HCT116 (cell line): ENCODE data around the gene CAGE1. TPM values are rescaled to one million over a fixed set of nuclear protein-coding genes. Genes with fewer than 3 reads are reported as not detected.

Experiments used
- ATAC-seq: fragments of 200-7000 bp; cut with Tn5 transposase; 2 replicates; pipeline ENCODE4 v1.9.1; 2020; ENCODE audit warnings: mild to moderate bottlenecking, moderate library complexity
- BruUV-seq: library from RNA; stranded (reverse); fragments of 400-500 nt; replicated peaks from 2 replicates; lab custom pipeline; 2021; lab: Mats Ljungman, UMichigan
- CTCF ChIA-PET: fragments of 300-600 bp; sonication (Branson Sonifier 250); formaldehyde crosslinking; loops from one replicate; lab custom pipeline; 2021; ENCODE audit warnings: antibody characterized with exemption; lab: Charles Lee
- POLR2A ChIA-PET: fragments of 300-600, 350-600 bp; sonication (Branson Sonifier 250); formaldehyde crosslinking; loops from one replicate; lab custom pipeline; 2021; ENCODE audit warnings: antibody characterized with exemption; lab: Charles Lee
- RAD21 ChIA-PET, 2 experiments: fragments of 300-600 bp; sonication (Branson Sonifier 250); formaldehyde crosslinking; loops; one replicate each; lab custom pipeline; 2023; ENCODE audit warnings: low total read pairs in 2 of 2; ENCODE audit not compliant: uncharacterized antibody in 2 of 2, unreplicated experiment in 2 of 2, low non-redundant PET in 1 of 2; lab: Charles Lee
- DNase-seq: peaks from one replicate; pipeline ENCODE4 v3.0.0-alpha.2; 2010; ENCODE audit warnings: low read depth, low spot score
- H2AFZ ChIP-seq: fragments of 200-600 bp; shearing (Covaris generic), sonication (generic); 2 replicates; pipeline ENCODE4 v1.6.1; 2017; ENCODE audit warnings: low read depth, mixed run types, mixed read lengths, antibody characterized with exemption, low read length; ENCODE audit not compliant: poor library complexity, severe bottlenecking
- H3K27ac ChIP-seq: 2 replicates; pipeline ENCODE4 v1.5.1; 2012; ENCODE audit warnings: low read depth, low read length
- H3K27me3 ChIP-seq: fragments of 200-600 bp; sonication (generic); 2 replicates; pipeline ENCODE4 v1.6.1; 2016; ENCODE audit warnings: mixed run types, low read length, mixed read lengths; ENCODE audit not compliant: insufficient read depth
- H3K36me3 ChIP-seq, 2 experiments: fragments of 200-500 bp in 1 of 2; fragments of 200-600 bp in 1 of 2; sonication (Bioruptor generic) in 1 of 2; sonication (generic) in 1 of 2; 2 replicates each; pipeline versions ENCODE4 v1.5.1 to v1.6.1; 2014 to 2016; ENCODE audit warnings: low read length in 2 of 2, inconsistent platforms in 1 of 2, mixed read lengths in 1 of 2, mixed run types in 1 of 2; ENCODE audit not compliant: insufficient read depth in 2 of 2, control insufficient read depth in 1 of 2
- H3K4me1 ChIP-seq, 2 experiments: fragments of 200-600 bp in 1 of 2; sonication (generic) in 1 of 2; 2 replicates each; pipeline versions ENCODE4 v1.5.1 to v1.6.1; 2012 to 2017; ENCODE audit warnings: low read length in 2 of 2, inconsistent platforms in 1 of 2, mild to moderate bottlenecking in 1 of 2, mixed read lengths in 1 of 2, mixed run types in 1 of 2, moderate library complexity in 1 of 2; ENCODE audit not compliant: insufficient read depth in 2 of 2, control insufficient read depth in 1 of 2
- H3K4me2 ChIP-seq: fragments of 200-600 bp; sonication (generic); 2 replicates; pipeline ENCODE4 v1.6.1; 2017; ENCODE audit warnings: mixed run types, low read length, mixed read lengths
- H3K4me3 ChIP-seq, 2 experiments: fragments of 200-600 bp in 1 of 2; sonication (generic) in 1 of 2; replicated peaks in 1 of 2; 2 replicates each; pipeline ENCODE4 v1.5.1; 2011 to 2016; ENCODE audit warnings: low read length in 2 of 2, control low read depth in 1 of 2, low read depth in 1 of 2, mild to moderate bottlenecking in 1 of 2, mixed read lengths in 1 of 2, mixed run types in 1 of 2
- H3K79me2 ChIP-seq: fragments of 200-600 bp; sonication (generic); 2 replicates; pipeline ENCODE4 v1.6.1; 2017; ENCODE audit warnings: mild to moderate bottlenecking, mixed run types, low read length, moderate library complexity, mixed read lengths; ENCODE audit not compliant: insufficient read depth
- H3K9ac ChIP-seq: fragments of 200-600 bp; sonication (generic); 2 replicates; pipeline ENCODE4 v1.6.1; 2016; ENCODE audit warnings: low read length, mixed read lengths
- H3K9me2 ChIP-seq: fragments of 200-600 bp; sonication (generic), shearing (Covaris generic); 2 replicates; pipeline ENCODE4 v1.6.1; 2017; ENCODE audit warnings: mixed run types, mild to moderate bottlenecking, moderate library complexity; ENCODE audit not compliant: insufficient read depth
- H3K9me3 ChIP-seq, 2 experiments: fragments of 200-500 bp in 1 of 2; fragments of 200-600 bp in 1 of 2; sonication (Bioruptor generic) in 1 of 2; sonication (generic) in 1 of 2; 2 replicates each; pipeline ENCODE4 v1.6.1; 2014 to 2017; ENCODE audit warnings: low read length in 2 of 2, mixed read lengths in 2 of 2, inconsistent platforms in 1 of 2, low read depth in 1 of 2, mild to moderate bottlenecking in 1 of 2, mixed run types in 1 of 2, moderate library complexity in 1 of 2; ENCODE audit not compliant: control insufficient read depth in 1 of 2, insufficient read depth in 1 of 2
- H4K20me1 ChIP-seq: fragments of 200-600 bp; sonication (generic), shearing (Covaris generic); 2 replicates; pipeline ENCODE4 v1.6.1; 2017; ENCODE audit warnings: mixed run types, mild to moderate bottlenecking, moderate library complexity; ENCODE audit not compliant: insufficient read depth
- CBX3 ChIP-seq: IDR thresholded peaks from 2 replicates; pipeline ENCODE4 v1.6.1; 2012; ENCODE audit warnings: low read depth
- CEBPB ChIP-seq: IDR thresholded peaks from 2 replicates; pipeline ENCODE4 v1.6.1; 2012; ENCODE audit warnings: low read depth
- EGR1 ChIP-seq: IDR thresholded peaks from 2 replicates; pipeline ENCODE4 v1.6.1; 2012; ENCODE audit warnings: low read depth
- ELF1 ChIP-seq: IDR thresholded peaks from 2 replicates; pipeline ENCODE4 v1.6.1; 2012; ENCODE audit warnings: low read depth, borderline replicate concordance
- EZH2 ChIP-seq: fragments of 200-600 bp; sonication (generic); IDR thresholded peaks from 2 replicates; pipeline ENCODE4 v1.6.1; 2017; ENCODE audit warnings: antibody characterized with exemption, mixed run types
- EZH2phosphoT487 ChIP-seq: fragments of 200-600 bp; IDR thresholded peaks from 2 replicates; pipeline ENCODE4 v1.6.1; 2018; ENCODE audit warnings: antibody characterized with exemption, borderline replicate concordance
- FOSL1 ChIP-seq: IDR thresholded peaks from 2 replicates; pipeline ENCODE4 v1.6.1; 2012; ENCODE audit warnings: low read depth
- POLR2A ChIP-seq: IDR thresholded peaks from 2 replicates; pipeline ENCODE4 v1.7.0; 2011; ENCODE audit warnings: borderline replicate concordance; ENCODE audit not compliant: insufficient read depth, insufficient read length; ENCODE audit errors: extremely low read depth
- POLR2AphosphoS5 ChIP-seq: IDR thresholded peaks from 2 replicates; pipeline ENCODE4 v1.6.1; 2011; ENCODE audit warnings: mild to moderate bottlenecking, low read depth, low read length, moderate library complexity
- RAD21 ChIP-seq: IDR thresholded peaks from 2 replicates; pipeline ENCODE4 v1.6.1; 2012; ENCODE audit warnings: low read depth, mild to moderate bottlenecking
- SIN3A ChIP-seq: IDR thresholded peaks from 2 replicates; pipeline ENCODE4 v1.6.1; 2012; ENCODE audit warnings: low read depth
- SP1 ChIP-seq: IDR thresholded peaks from 2 replicates; pipeline ENCODE4 v1.6.1; 2012; ENCODE audit warnings: low read depth
- YY1 ChIP-seq: IDR thresholded peaks from 2 replicates; pipeline ENCODE4 v1.6.1; 2011; ENCODE audit warnings: low read length, low read depth, moderate library complexity, mild to moderate bottlenecking; ENCODE audit not compliant: insufficient replicate concordance; ENCODE audit errors: extremely low read depth
- ZNF274 ChIP-seq: fragments of 200-500 bp; sonication (Bioruptor generic); IDR thresholded peaks from 2 replicates; pipeline ENCODE4 v1.6.1; 2014; ENCODE audit warnings: mild to moderate bottlenecking, low read depth, low read length, inconsistent platforms
- intact Hi-C: fragments of 100-400 bp; cut with micrococcal nuclease; formaldehyde crosslinking; loops from 2 replicates; pipeline ENCODE4 v1.10.0; 2022
- total RNA-seq: library from RNA; stranded (reverse); gene quantifications from one replicate; pipeline ENCODE4 v1.2.1, GENCODE V29; 2021; ENCODE audit not compliant: unreplicated experiment
- TF ChIP-seq, protein P1 (sequence below), 3 experiments: fragments of 200-600 bp in 1 of 3; sonication (generic) in 1 of 3; IDR thresholded peaks in 2 of 3; conservative IDR thresholded peaks in 1 of 3; 2 replicates each; pipeline ENCODE4 v1.5.1; 2012 to 2017; ENCODE audit warnings: low read depth in 2 of 3, low read length in 2 of 3, antibody characterized with exemption in 1 of 3, borderline replicate concordance in 1 of 3, control low read depth in 1 of 3, mild to moderate bottlenecking in 1 of 3, mixed read lengths in 1 of 3, mixed run types in 1 of 3, moderate library complexity in 1 of 3; ENCODE audit not compliant: insufficient read depth in 1 of 3
- TF ChIP-seq, protein P2 (sequence below): IDR thresholded peaks from 2 replicates; pipeline ENCODE4 v1.6.1; 2012; ENCODE audit warnings: low read depth
- TF ChIP-seq, protein P3 (sequence below): IDR thresholded peaks from 2 replicates; pipeline ENCODE4 v1.6.1; 2012
- TF ChIP-seq, protein P4 (sequence below): IDR thresholded peaks from 2 replicates; pipeline ENCODE4 v1.6.1; 2012

The CAGE1 gene
- total RNA-seq, 1 experiment from 2014 or later, result 0.20 TPM

DNA sequence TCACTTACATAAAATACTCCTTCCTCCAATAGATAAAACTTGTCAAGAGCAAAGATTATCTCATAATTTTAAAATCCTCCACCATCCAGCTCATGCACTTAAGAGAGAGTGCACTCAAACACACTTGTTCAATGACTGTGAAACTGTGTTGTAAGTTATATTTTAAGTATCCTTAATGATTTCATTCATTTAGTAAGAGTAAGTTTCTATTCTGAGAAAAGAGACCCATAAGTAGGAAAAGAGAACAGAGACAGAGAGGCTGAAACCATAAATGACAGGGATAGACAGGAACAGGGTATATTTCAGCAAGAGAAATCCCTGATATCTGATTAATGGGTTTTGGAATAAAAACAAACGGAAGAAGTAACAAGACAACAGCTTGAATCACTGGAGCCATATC lies 84.7 kb downstream of the CAGE1 start:
- Histone ChIP-seq H3K27me3 (no peaks in the 10 kb centered on the region), H4K20me1 (no peaks in the 10 kb centered on the region; the same call in 1 of the 2 replicates), H3K79me2 (peaks cover 93% of the 10 kb centered on the region), H3K9me3 (no peaks in the 10 kb centered on the region), H3K36me3 (peaks cover 58 to 63% of the 10 kb centered on the region in 2 experiments), H3K9ac (no peak overlapping the region), H3K4me3 (no peak overlapping the region), H2AFZ (no peak overlapping the region), H3K4me1 (no peaks in the 10 kb centered on the region), H3K4me2 (no peak overlapping the region), H3K9me2 (no peaks in the 10 kb centered on the region), H3K27ac (no peak overlapping the region)
- ChIA-PET CTCF (no interaction called here), POLR2A (no interaction called here), RAD21 (no interaction called here)
- no peak for ATAC-seq
- no peak for TF ChIP-seq SP1
- TF ChIP-seq, protein P1, sequence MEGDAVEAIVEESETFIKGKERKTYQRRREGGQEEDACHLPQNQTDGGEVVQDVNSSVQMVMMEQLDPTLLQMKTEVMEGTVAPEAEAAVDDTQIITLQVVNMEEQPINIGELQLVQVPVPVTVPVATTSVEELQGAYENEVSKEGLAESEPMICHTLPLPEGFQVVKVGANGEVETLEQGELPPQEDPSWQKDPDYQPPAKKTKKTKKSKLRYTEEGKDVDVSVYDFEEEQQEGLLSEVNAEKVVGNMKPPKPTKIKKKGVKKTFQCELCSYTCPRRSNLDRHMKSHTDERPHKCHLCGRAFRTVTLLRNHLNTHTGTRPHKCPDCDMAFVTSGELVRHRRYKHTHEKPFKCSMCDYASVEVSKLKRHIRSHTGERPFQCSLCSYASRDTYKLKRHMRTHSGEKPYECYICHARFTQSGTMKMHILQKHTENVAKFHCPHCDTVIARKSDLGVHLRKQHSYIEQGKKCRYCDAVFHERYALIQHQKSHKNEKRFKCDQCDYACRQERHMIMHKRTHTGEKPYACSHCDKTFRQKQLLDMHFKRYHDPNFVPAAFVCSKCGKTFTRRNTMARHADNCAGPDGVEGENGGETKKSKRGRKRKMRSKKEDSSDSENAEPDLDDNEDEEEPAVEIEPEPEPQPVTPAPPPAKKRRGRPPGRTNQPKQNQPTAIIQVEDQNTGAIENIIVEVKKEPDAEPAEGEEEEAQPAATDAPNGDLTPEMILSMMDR (IDR thresholded peaks at IDR 0.05 in 2 of 3, conservative IDR thresholded peaks at IDR 0.05 in 1 of 3; ENCODE audit: borderline replicate concordance in 1 of 3, insufficient read depth in 1 of 3, low read depth in 2 of 3, low read length in 2 of 3), result no peak
- no peak for TF ChIP-seq SIN3A
- no peak for TF ChIP-seq ZNF274
- TF ChIP-seq FOSL1, result no peak
- no peak for TF ChIP-seq EZH2phosphoT487
- TF ChIP-seq RAD21, result no peak
- TF ChIP-seq, protein P2, sequence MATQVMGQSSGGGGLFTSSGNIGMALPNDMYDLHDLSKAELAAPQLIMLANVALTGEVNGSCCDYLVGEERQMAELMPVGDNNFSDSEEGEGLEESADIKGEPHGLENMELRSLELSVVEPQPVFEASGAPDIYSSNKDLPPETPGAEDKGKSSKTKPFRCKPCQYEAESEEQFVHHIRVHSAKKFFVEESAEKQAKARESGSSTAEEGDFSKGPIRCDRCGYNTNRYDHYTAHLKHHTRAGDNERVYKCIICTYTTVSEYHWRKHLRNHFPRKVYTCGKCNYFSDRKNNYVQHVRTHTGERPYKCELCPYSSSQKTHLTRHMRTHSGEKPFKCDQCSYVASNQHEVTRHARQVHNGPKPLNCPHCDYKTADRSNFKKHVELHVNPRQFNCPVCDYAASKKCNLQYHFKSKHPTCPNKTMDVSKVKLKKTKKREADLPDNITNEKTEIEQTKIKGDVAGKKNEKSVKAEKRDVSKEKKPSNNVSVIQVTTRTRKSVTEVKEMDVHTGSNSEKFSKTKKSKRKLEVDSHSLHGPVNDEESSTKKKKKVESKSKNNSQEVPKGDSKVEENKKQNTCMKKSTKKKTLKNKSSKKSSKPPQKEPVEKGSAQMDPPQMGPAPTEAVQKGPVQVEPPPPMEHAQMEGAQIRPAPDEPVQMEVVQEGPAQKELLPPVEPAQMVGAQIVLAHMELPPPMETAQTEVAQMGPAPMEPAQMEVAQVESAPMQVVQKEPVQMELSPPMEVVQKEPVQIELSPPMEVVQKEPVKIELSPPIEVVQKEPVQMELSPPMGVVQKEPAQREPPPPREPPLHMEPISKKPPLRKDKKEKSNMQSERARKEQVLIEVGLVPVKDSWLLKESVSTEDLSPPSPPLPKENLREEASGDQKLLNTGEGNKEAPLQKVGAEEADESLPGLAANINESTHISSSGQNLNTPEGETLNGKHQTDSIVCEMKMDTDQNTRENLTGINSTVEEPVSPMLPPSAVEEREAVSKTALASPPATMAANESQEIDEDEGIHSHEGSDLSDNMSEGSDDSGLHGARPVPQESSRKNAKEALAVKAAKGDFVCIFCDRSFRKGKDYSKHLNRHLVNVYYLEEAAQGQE, result no peak
- TF ChIP-seq EZH2, result no peak
- TF ChIP-seq CBX3, result no peak
- no peak for TF ChIP-seq POLR2A
- no peak for TF ChIP-seq POLR2AphosphoS5
- TF ChIP-seq, protein P3, sequence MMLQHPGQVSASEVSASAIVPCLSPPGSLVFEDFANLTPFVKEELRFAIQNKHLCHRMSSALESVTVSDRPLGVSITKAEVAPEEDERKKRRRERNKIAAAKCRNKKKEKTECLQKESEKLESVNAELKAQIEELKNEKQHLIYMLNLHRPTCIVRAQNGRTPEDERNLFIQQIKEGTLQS, result no peak
- no peak for TF ChIP-seq CEBPB
- TF ChIP-seq ELF1, result no peak
- no peak for TF ChIP-seq YY1
- TF ChIP-seq, protein P4, sequence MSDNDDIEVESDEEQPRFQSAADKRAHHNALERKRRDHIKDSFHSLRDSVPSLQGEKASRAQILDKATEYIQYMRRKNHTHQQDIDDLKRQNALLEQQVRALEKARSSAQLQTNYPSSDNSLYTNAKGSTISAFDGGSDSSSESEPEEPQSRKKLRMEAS, result no peak
- no peak for TF ChIP-seq EGR1
- no peak for DNase-seq
- intact Hi-C loops, result no loop called here
- BruUV-seq, result no TSS peak
